HEK293 (cell line): ENCODE data around the gene PRTG.

ENCODE experiments used
- ATF2 ChIP-seq: fragments of 450-650 bp; formaldehyde crosslinking; IDR thresholded peaks from 2 replicates; pipeline ENCODE4 v1.5.1; 2016; ENCODE audit warnings: missing biosample characterization, missing genetic modification characterization, low read depth
- CTCF ChIP-seq: fragments of 450-650 bp; formaldehyde crosslinking; IDR thresholded peaks from 2 replicates; pipeline ENCODE4 v1.5.1; 2016; ENCODE audit warnings: missing biosample characterization, missing genetic modification characterization
- HOXC10 ChIP-seq: sonication (generic); formaldehyde crosslinking; IDR thresholded peaks from 2 replicates; pipeline ENCODE4 v1.8.1; 2023; ENCODE audit warnings: mild to moderate bottlenecking, missing genetic modification reagents
- KLF10 ChIP-seq: fragments of 450-650 bp; IDR thresholded peaks from 2 replicates; pipeline ENCODE4 v1.5.1; 2018; ENCODE audit warnings: missing biosample characterization, mild to moderate bottlenecking, missing genetic modification characterization
- OSR2 ChIP-seq: fragments of 450-650 bp; formaldehyde crosslinking; IDR thresholded peaks from 2 replicates; pipeline ENCODE4 v1.5.1; 2016; ENCODE audit warnings: missing biosample characterization, missing genetic modification characterization
- TCF7L2 ChIP-seq: IDR thresholded peaks from 2 replicates; pipeline ENCODE4 v1.6.1; 2011; ENCODE audit warnings: low read depth, mild to moderate bottlenecking, inconsistent platforms, low read length, moderate library complexity, borderline replicate concordance
- ZBTB7A ChIP-seq: fragments of 450-650 bp; formaldehyde crosslinking; IDR thresholded peaks from 2 replicates; pipeline ENCODE4 v1.5.1; 2016; ENCODE audit warnings: low read depth, missing biosample characterization, missing genetic modification characterization
- ZFHX2 ChIP-seq: fragments of 450-650 bp; formaldehyde crosslinking; conservative IDR thresholded peaks from 2 replicates; pipeline ENCODE4 v1.5.1; 2016; ENCODE audit warnings: missing biosample characterization, missing genetic modification characterization
- ZNF121 ChIP-seq: fragments of 450-650 bp; formaldehyde crosslinking; IDR thresholded peaks from 2 replicates; pipeline ENCODE4 v1.5.1; 2016; ENCODE audit warnings: missing biosample characterization, missing genetic modification characterization
- ZNF175 ChIP-seq: fragments of 450-650 bp; formaldehyde crosslinking; IDR thresholded peaks from 2 replicates; pipeline ENCODE4 v1.5.1; 2016; ENCODE audit warnings: missing biosample characterization, missing genetic modification characterization
- ZNF248 ChIP-seq: fragments of 450-650 bp; formaldehyde crosslinking; IDR thresholded peaks from 2 replicates; pipeline ENCODE4 v1.5.1; 2017; ENCODE audit warnings: missing biosample characterization, missing genetic modification characterization
- ZNF530 ChIP-seq: fragments of 450-650 bp; formaldehyde crosslinking; IDR thresholded peaks from 2 replicates; pipeline ENCODE4 v1.5.1; 2016; ENCODE audit warnings: low read depth, missing biosample characterization, missing genetic modification characterization
- ZNF544 ChIP-seq: fragments of 450-650 bp; formaldehyde crosslinking; IDR thresholded peaks from 2 replicates; pipeline ENCODE4 v1.5.0; 2017; ENCODE audit warnings: missing biosample characterization, missing genetic modification characterization
- ZNF639 ChIP-seq: fragments of 450-650 bp; formaldehyde crosslinking; IDR thresholded peaks from 2 replicates; pipeline ENCODE4 v1.5.1; 2016; ENCODE audit warnings: missing biosample characterization, missing genetic modification characterization

DNA sequence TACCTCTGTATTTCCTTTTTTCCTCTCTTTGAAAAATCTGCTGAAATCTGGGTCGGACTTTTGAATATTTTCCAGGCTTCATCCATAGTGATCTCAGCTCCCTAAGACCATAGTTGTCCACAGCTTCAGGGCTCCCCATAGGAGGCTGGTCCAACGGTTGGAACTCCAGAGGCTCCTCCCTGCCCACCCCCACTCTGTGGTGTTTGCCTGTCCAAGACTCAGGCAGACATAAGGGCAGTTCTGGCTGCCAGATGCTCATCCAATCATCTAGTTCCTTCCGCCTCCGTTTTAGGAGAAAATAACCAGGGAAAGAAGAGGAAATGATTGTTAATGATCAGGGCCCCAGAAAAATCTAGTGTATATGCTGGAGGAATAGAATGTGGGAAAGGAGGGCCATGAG is 27.9 kb upstream of the PRTG start:
- no peak for TF ChIP-seq CTCF (tag by site-specific recombination)
- no peak for TF ChIP-seq ZNF248 (tag by site-specific recombination)
- TF ChIP-seq ZBTB7A (tag by site-specific recombination): no peak
- no peak for TF ChIP-seq ZNF121 (tag by site-specific recombination)
- TF ChIP-seq TCF7L2: no peak
- no peak for TF ChIP-seq ZFHX2 (tag by site-specific recombination)
- no peak for TF ChIP-seq ATF2 (tag by site-specific recombination)
- no peak for TF ChIP-seq KLF10 (tag by site-specific recombination)
- no peak for TF ChIP-seq OSR2
- no peak for TF ChIP-seq ZNF639 (tag by site-specific recombination)
- TF ChIP-seq ZNF175 (tag by site-specific recombination): no peak
- TF ChIP-seq ZNF530 (tag by site-specific recombination): no peak
- no peak for TF ChIP-seq ZNF544 (tag by site-specific recombination)
- TF ChIP-seq HOXC10 (CRISPR knock-in tag): no peak
